Activated T-helper 9 cell treated with anti-CD3 and anti-CD28 coated beads, Interleukin-2, amount 50 U/mL, for 16 hours (primary cell): ENCODE measurements around the gene MAMDC4.
A peak's percentile ranks its signal among the peaks of the same experiment; 100 is the strongest.
"Not testable (repeated sequence)": the region's sequence is repeated elsewhere in the genome, so short reads cannot be mapped to it uniquely, and the experiment has no call there.

Experiments
- DNase-seq: peaks from one replicate; pipeline ENCODE4 v3.0.0-alpha.2; 2020; ENCODE audit warnings: low read depth

Gene MAMDC4

DNA sequence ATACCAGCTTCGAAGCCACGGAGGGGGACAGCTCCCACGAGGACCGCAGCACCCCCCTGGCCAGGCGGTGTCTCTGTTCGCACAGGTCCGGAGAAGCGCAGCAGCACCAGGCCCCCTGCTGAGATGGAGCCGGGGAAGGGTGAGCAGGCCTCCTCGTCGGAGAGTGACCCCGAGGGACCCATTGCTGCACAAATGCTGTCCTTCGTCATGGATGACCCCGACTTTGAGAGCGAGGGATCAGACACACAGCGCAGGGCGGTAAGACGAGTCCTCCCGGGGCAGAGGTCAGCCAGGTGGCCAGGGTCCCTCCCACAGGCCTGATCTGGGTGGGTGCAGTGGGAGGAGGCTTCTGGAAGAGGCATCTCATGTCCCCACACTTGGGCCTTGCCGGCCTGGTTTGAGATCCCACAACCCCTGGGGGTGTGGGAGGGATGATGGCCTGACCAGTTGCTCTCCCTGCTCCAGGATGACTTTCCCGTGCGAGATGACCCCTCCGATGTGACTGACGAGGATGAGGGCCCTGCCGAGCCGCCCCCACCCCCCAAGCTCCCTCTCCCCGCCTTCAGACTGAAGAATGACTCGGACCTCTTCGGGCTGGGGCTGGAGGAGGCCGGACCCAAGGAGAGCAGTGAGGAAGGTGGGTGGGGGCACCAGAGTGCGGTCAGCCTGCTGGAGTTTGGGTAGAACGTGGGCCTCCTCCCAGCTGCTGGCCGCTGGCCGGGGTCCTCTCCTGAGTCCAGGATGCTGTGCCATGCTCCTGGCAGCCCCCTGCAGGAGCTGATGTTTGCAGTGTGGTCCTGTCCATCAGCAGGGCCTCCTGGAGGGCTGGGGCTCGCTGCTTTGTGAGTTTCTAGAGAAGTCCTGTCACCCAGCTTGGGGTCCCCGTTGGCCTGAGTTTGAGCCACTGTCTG, 12.7 kb upstream of the MAMDC4 start:
- DNase-seq: no peak

DNA sequence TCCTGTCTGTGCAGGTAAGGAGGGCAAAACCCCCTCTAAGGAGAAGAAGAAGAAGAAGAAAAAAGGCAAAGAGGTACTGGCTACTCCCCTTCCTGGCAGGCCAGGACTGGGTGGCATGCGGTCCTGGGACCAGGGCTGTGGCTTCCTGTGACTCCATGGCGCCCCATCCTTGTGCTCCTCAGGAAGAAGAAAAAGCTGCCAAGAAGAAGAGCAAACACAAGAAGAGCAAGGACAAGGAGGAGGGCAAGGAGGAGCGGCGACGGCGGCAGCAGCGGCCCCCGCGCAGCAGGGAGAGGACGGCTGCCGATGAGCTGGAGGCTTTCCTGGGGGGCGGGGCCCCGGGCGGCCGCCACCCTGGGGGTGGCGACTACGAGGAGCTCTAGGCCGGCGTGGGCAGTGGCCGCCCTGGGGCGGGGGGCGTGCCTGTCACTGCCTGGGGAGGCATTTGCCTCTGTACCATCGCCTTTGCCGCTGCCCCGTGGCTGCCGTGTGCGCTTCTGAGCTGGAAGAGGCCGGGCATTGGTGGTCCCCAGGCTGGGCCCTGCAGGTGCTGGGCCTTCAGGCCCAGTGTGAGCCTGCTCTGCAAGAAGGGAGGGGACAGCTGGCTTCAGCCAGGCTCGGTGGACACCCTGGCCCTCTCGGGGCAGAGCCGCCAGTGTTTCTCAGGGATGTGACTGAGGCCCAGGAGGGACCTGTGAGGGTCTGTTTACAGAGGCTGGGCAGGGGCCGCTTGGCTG, 11.8 kb upstream of the MAMDC4 start:
- no peak for DNase-seq

DNA sequence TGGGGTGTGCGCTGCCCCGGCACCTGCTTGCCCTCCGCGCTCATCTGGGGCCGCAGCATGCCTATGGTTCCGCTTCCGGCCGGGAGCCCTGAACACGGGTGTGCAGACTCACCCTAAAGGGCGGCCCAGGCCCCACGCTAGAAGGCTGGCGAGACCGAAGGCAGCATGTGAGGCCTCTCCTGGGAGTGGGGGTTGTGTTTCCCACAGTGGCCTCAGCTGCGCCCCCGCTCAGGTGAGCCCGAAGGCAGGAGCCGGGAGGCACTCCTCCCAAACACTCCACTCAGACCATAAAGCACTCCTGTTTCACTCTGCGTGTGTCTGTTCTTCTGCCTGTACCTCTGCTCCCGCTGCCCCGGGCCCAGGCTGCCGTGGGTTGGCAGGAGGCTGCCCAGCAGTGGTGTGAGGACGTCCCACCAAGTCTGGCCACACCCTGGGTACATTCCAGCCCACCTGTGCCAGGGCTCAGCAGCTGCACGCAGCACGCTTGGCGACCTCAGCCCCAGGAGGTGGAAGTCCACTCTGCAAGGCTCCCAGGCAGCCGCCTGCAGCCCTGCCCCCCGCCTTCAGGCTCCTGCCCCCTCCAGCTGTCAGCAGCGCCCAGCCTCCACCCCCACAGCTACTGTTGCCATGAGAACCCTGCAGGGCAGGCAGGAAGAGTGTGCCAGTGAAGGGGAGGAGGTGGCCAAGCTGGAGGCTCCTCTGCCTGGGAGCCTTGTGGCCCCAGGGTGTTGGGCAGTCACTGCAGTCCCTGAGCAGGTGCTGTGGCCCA, 11.1 kb upstream of the MAMDC4 start:
- no peak for DNase-seq

DNA sequence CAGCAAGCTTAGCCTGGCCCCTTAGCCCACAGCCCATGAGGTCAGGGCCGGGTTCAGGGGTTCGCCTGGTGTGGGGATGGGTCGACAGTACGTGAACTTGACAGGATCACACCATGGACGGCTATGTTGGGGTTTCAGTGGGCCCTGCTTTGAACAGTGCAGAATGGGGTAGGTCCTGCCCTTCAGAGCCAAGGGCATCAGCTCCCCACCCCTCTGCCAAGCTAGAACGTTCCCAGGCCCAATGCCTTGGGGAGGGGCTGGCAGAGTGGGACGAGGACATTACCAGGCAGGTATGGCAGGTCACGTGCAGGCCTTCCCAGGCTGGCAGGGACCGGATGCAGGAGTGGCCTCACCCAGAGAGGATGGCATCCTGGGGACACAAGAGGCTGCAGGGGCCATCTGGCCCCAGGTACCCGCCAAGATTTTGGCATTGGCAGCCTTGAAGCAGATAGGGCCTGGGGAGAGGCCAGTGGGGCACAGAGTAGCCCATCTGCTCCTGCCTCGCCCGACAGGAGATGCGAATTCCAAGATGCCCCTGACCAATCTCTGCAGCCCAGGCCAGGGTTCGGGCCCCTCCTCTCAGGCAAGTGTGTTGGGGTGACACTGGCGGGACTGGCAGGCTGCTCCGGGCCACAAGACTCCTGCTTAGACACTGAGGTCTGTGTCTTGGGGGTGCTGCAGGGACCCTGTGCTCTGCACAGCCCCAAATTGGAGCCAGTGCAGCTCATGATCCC, 10.3 kb upstream of the MAMDC4 start:
- DNase-seq: not testable (repeated sequence)

DNA sequence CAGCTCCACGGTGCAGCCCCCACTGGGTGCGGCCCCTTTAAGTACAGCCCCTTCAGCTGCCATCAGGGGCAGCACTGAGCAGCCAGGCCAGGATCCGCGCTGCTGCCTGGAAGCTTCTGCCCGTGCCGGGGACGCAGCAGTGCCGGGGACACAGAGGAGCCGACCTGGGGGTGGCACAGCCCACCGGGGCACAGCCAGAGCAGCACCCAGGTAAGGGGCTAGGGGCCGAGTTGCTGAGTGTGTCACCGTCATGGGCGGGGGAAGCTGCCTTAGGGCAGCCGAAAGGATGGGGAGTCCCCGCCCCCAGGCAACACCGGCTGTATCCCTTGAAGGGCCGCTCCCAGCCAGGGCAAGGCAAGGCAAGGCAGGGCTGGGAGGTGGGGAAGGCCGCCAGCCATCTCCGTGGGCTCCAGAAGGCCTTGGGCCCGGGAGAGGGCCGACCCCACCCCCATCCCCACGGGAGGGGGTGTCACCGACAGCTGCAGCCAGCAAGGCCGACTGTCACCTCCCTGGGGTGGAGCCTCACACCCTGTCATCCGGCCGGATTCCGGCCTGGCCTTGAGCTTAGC, 9.7 kb upstream of the MAMDC4 start, which contains the start of gene AJM1:
AJM1 (plus strand) TSS at position 99 of the 569 bp plus-strand sequence. CDS start 1,937 bp downstream, outside the sequence.
- peak; percentile 68 for DNase-seq

DNA sequence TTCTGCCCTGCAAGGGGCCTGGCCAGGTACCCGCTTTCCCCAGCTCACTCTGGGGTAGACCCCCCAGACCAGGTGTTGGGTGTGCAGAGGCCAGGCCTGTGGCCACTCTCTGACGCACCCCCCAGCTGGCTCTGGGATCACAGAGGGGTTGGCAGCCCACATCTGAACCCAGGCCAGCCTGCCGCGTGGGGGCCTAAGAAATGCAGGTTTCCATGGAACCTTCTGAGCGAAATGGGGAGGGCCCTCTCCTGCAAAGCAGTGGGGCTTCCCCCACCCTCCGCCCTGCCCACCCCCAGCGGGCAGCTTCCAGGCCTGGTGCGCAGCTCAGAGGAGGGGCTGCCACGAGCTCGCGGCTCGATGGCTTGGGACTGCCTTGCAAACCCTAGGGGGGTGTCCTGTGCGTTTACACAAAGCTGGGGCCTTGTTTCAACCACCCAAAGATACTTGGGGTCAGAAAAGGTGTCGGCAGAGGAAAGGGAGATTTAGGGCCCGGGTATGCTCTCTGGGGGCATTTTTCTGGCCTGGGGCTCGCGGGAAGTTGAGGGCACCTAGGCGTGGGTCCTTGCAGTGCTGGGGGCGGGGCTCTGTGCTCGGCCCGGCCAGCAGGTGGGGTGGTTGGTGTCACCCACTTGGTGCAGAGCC, 8.9 kb upstream of the MAMDC4 start:
- not testable (repeated sequence) for DNase-seq

DNA sequence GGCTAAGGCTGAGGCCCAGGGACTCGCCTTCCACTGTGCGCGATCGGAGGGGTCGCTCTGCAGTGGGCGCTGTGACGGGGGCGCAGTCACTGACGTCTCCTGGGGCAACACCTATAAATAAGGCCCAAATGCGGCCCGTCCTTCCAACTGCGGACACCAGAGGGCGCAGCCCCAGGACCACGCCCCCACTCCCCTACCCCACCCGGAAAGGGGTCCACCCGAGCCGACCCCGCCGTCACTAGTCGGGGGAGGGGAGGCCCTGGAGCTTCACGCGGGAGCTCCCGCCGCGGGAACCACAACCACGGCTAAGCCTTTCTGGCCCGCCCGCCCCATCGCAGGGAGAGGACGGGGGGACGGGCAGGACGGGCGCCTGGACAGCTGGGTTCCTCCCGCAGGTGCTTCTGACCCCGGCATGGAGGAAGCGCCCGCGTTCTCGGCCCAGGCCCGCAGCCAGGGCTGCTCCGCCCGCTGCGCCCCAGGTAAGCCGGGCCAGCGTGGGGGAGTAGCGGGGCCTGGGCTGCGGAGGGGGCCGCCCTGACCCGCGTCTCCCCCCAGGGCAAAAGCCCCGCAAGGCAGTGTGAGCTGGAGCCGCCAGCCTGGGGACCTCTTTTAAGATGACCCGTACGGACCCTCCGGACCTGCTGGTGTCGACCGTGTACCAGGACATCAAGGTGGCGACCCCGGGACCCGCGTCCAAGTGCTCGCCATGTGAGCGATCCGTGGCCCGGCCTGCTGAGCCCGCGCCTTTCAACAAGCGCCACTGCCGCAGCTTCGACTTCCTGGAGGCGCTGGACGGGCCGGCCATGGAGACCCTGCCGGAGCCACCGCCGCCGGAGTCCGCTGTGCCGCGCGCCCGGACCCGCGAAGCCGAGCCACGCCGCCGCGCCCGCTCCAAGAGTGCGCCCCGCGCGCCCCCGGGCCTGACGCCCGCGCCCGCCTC, 8.1 kb upstream of the MAMDC4 start:
- DNase-seq: peak; percentile 48

DNA sequence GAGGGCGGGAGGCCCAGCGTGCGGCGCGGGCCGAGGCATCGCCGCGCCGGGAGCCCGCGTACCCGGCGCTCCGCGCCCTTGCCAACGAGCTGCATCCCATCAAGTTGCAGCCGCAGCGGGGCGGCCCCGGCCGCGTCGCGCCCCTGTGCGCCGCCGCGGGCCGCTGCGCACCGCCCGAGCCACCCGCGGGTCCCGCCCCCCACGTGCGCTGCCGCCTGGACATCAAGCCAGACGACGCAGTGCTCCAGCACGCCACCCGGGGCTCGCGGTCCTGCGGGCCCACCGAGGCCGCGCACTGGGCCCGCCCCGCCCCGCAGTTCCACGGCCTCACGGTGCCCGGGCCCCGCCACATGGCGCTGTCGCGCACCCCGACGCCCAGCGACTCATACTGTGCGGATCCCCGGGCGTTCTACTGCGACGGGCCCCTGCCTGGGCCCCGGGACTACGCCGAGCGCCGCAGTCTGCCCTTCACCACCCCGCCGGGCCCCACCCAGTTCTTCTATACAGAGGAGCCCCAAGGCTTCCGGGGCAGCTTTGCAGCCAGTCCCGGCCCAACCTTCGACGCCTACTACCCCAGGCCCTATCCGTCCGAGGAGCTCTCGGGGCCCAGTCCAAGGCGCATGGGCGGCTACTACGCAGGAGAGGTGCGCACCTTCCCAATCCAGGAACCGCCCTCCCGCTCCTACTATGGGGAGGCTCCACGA, 7.2 kb upstream of the MAMDC4 start:
- no peak for DNase-seq

DNA sequence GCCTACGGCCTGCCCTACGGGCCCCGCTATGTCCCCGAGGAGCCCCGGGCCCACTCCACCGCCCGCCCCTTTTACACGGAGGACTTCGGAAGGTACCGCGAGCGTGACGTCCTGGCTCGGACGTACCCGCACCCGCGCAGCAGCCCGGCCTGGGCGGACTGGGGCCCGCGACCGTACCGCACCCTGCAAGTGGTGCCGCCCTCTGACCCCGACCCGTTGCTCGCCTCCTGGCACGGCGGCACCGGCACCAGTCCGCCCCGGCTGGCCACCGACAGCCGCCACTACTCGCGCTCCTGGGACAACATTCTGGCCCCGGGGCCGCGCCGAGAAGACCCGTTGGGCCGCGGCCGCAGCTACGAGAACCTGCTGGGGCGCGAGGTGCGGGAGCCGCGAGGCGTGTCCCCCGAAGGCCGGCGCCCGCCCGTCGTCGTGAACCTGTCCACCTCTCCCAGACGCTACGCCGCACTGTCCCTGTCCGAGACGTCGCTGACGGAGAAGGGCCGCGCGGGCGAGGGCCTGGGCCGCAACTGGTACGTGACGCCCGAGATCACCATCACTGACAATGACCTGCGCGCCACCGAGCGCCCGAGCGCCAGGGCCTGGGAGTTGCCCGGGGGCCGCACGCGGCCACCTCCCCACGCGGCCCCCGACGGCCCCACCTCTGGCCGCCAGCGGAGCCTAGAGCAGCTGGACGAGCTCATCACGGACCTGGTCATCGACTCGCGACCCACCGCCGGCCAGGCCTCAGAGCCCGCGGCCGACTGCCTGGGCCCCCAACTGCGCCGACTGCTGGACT, 6.5 kb upstream of the MAMDC4 start:
- no peak for DNase-seq

DNA sequence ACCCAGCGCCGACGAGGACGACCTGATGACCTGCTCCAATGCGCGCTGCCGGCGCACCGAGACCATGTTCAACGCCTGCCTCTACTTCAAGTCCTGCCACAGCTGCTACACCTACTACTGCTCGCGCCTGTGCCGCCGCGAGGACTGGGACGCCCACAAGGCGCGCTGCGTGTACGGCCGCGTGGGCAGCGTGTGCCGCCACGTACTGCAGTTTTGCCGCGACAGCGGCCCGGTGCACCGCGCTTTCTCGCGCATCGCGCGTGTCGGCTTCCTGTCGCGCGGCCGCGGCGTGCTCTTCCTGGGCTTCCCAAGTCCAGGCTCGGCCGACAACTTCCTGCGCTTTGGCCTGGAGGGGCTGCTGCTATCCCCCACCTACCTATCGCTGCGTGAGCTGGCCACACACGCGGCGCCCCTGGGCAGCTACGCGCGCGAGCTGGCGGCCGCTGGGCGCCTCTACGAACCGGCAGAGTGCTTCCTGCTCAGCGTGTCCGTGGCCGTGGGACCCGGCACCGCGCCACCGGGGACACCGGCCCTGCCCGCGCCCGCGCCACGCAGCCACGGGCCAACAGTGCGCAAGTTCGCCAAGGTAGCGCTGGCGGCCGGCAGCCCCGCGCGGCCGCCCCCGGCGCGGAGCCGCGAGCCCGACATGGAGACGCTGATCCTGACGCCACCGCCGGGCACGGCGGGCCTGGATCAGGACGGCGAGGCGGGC, 5.6 kb upstream of the MAMDC4 start:
- no peak for DNase-seq

DNA sequence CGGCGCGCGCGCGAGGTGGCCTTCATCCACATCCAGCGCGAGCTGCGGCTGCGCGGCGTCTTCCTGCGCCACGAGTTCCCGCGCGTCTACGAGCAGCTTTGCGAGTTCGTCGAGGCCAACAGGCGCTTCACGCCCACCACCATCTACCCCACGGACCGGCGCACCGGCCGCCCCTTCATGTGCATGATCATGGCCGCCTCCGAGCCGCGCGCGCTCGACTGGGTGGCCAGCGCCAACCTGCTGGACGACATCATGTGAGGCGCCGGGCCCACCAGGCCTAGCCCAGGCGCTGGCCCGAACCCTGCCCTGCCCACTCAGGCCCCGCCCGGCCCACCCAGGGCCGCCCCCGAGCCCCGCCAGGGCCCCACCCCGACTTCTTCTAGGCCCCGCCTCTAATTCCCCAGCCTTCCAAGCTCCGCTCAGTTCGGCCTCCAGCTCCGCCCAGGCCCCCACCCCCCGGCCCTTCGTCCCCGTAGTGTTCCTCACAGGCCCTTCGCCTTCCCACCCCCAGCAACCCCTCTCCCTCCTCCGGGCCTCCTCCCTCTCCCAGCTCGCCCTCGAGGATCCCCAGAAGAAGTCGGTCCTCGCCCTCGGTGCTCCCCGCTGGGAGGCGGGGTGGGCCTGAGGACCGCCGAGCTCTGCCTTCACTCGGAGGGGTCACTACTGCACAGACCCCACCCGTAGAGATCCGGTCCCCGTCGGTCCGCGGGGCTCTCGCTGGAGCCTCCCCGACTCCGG, 4.9 kb upstream of the MAMDC4 start:
- DNase-seq: no peak

DNA sequence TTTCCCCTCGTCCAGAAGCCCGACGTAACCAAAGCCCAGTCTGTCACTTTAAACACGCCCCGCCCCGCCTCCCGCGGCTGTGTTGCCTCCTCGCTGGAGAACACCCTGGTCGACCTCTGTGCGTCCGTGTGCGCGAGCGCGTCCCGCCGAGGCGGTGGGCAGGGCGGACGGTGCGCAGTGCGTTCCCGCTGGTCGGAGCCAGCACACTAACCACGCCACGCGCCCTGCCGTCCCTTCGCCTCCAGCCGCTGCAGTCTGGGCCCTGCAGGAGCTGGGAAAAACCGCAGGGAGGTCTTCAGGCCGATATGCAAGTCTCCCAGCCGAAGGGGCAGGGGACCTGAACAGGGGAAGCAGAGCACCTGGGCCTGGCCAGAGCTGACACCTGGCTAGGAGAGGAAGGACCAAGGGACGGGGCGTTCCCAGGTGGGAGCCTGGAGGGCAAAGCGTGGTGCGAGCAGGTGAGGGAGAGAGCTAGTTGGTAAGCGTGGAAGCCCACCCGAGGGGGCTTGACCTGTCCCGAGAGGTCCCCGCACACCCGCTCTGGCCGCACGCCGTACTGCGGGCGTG, 4.2 kb upstream of the MAMDC4 start:
- peak; percentile 60 for DNase-seq

DNA sequence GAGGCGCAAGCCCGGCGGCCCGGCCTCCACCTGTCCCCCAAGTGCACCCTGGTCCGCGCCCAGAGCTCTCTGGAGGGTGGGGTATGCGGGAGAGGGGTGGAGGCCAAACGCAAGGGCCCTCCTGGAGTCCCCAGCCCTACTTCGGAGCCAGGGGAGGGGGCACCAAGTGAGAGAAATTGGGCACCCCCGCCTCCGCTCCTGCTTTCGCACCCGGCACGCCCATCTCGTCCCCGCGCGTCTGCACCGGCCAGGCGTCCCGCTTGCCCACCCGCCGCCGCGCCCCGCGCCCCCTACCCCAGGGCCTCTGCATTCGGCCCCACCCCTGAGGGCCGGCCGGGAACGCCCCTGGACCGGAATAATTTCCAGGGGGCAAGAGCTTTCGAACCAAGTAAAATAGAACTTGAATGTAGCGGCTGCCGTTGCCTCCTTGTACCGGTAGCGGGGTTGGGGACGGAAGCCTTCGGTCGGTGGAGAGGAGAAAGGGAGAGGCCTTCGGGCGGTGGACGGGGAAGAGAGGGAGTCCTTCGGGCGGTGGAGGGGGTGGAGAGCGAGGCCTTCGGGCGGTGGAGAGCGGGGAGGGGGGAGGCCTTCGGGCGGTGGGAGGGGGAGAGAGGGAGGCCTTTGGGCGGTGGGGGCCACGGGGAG, 3.6 kb upstream of the MAMDC4 start:
- DNase-seq: no peak

DNA sequence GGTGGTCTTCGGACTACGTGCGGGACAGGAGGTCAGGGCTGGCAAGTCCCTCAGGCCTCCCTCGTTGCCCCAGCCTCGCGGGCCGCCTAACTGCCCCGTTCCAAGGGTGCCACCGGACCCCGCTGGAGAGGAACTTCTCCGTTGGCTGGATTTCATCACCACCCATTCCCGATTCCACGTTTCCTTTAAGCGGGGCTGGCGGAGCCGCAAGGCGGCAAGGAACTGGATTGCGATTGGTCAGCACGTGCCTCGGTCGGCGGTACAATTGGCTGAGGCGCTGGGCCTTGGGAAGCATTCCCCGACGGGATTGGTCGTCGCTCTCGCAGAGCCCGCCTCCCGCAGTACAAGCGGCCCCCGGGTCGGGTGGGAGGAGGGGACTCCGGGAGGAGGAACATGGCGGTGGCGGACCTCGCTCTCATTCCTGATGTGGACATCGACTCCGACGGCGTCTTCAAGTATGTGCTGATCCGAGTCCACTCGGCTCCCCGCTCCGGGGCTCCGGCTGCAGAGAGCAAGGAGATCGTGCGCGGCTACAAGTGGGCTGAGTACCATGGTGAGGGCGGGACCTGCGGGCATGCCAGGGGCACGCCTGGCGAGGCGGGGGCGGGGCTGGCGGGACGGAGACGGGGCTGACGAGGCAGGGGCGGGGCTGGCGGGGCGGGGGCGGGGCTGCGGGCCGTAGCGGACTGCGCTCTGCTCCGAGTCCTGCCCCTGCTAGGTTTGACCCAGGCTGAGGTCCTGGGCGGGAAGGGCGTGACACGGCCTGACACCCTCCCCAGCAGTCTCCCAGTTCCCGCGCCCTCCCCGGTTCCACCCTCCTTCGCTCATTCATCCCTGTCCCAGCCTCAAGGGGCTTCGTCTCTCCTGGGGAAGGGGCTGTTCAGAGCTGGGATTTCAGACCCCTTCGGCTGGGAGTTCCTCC, 2.8 kb upstream of the MAMDC4 start, which contains the start of gene PHPT1:
PHPT1 (plus strand) TSS at position 372 of the 922 bp plus-strand sequence; CDS start at position 394, 22 bp downstream.
- peak; percentile 94 for DNase-seq
